ENCODE results near the gene CHRNA4.

DNA sequence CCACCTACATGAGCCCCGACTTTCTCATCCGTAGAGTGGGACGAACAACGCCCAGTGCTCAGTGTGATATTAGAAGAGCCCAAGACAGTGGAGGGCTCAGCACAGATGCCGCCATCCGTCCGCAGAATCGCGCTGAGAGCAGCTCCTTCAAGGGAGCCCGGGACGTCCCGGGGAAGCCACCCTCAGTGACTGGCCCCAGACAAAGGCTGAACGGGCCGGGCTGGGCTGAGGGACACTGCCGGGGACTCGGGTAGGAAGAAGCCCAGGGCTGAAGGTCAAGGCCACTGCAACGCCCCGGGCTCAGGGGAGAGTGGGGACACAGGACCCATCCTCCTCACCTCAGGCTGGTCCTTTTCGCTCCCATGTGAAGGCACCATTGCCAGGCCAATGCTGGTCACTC, 12.8 kb upstream of the CHRNA4 start:
- TF ChIP-seq POLR2A (IDR thresholded peaks at IDR 0.05), result no peak
- TF ChIP-seq, protein P1, sequence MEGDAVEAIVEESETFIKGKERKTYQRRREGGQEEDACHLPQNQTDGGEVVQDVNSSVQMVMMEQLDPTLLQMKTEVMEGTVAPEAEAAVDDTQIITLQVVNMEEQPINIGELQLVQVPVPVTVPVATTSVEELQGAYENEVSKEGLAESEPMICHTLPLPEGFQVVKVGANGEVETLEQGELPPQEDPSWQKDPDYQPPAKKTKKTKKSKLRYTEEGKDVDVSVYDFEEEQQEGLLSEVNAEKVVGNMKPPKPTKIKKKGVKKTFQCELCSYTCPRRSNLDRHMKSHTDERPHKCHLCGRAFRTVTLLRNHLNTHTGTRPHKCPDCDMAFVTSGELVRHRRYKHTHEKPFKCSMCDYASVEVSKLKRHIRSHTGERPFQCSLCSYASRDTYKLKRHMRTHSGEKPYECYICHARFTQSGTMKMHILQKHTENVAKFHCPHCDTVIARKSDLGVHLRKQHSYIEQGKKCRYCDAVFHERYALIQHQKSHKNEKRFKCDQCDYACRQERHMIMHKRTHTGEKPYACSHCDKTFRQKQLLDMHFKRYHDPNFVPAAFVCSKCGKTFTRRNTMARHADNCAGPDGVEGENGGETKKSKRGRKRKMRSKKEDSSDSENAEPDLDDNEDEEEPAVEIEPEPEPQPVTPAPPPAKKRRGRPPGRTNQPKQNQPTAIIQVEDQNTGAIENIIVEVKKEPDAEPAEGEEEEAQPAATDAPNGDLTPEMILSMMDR (IDR thresholded peaks at IDR 0.05), result no peak
